ENCODE results near the gene C2CD2. TPM values are rescaled to one million over a fixed set of nuclear protein-coding genes. Genes with fewer than 3 reads are reported as not detected.

C2CD2 gene
- total RNA-seq, result 47.9 TPM

GRCh38 chr21:41953831-41954653 is at the start of gene C2CD2:
Gene C2CD2 (minus strand): TSS chr21:41954018. CDS start chr21:41953648, 370 bp downstream.

GRCh38 chr21:41879190-41879998 is 74.4 kb downstream of the C2CD2 start, which contains the start of gene PRDM15:
Gene PRDM15 (minus strand): TSS chr21:41879344. CDS start chr21:41860363, 18,981 bp downstream.

Other genes starting within 250 kb of the C2CD2 start
- 8.8 TPM for gene RIPK4, start 187.0 kb downstream of the C2CD2 start, total RNA-seq
- gene PRDM15, start 74.7 kb downstream of the C2CD2 start, total RNA-seq, result 10.9 TPM
- 18.0 TPM for gene ZBTB21, start 56.3 kb upstream of the C2CD2 start, total RNA-seq
- 0.16 TPM for gene UMODL1, start 117.3 kb upstream of the C2CD2 start, total RNA-seq

All from camera-type eye (tissue), 1 donor.